HEK293 (cell line): ENCODE measurements around the gene TRAF2.

Experiments used
- CTCF ChIA-PET: fragments of 350-600 bp; formaldehyde crosslinking; extraction: SDS; loops from one replicate; lab custom pipeline; 2021; ENCODE audit warnings: antibody characterized with exemption; lab: Yijun Ruan, JAX
- POLR2A ChIA-PET: fragments of 300-600 bp; formaldehyde crosslinking; extraction: SDS; loops from one replicate; lab custom pipeline; 2020; ENCODE audit warnings: antibody characterized with exemption, inconsistent platforms; lab: Yijun Ruan, JAX
- H3K27ac ChIP-seq: fragments of 200-500 bp; sonication (Bioruptor generic); 2 replicates; pipeline ENCODE4 v1.5.1; 2014; ENCODE audit warnings: low read depth, low read length, control low read depth, inconsistent platforms; ENCODE audit errors: extremely low read depth
- H3K36me3 ChIP-seq, 2 experiments: fragments of 200-500 bp in 1 of 2; sonication (Bioruptor generic) in 1 of 2; 1 replicate in 1 of 2; 2 replicates in 1 of 2; pipeline ENCODE4 v1.5.1; 2014 to 2017; ENCODE audit warnings: inconsistent platforms in 2 of 2, low read length in 2 of 2; ENCODE audit not compliant: control insufficient read depth in 2 of 2, insufficient read depth in 1 of 2
- H3K4me1 ChIP-seq: fragments of 200-500 bp; sonication (Bioruptor generic); 2 replicates; pipeline ENCODE4 v1.5.1; 2014; ENCODE audit warnings: mild to moderate bottlenecking, low read length, inconsistent platforms; ENCODE audit not compliant: control insufficient read depth, insufficient read depth
- H3K4me3 ChIP-seq: 2 replicates; pipeline ENCODE4 v1.5.1; 2011; ENCODE audit warnings: low read depth, mild to moderate bottlenecking, control low read depth, low read length, moderate library complexity
- H3K9me3 ChIP-seq: fragments of 200-500 bp; sonication (Bioruptor generic); 2 replicates; pipeline ENCODE4 v1.5.1; 2014; ENCODE audit warnings: low read depth, low read length, inconsistent platforms; ENCODE audit not compliant: control insufficient read depth, insufficient read depth
- GLIS1 ChIP-seq: fragments of 450-650 bp; formaldehyde crosslinking; IDR thresholded peaks from 2 replicates; pipeline ENCODE4 v1.5.1; 2016; ENCODE audit warnings: missing biosample characterization, missing genetic modification characterization
- HOXA7 ChIP-seq: sonication (generic); formaldehyde crosslinking; IDR thresholded peaks from 2 replicates; pipeline ENCODE4 v1.8.1; 2022; ENCODE audit warnings: missing genetic modification reagents, borderline replicate concordance
- KLF10 ChIP-seq: fragments of 450-650 bp; IDR thresholded peaks from 2 replicates; pipeline ENCODE4 v1.5.1; 2018; ENCODE audit warnings: missing biosample characterization, mild to moderate bottlenecking, missing genetic modification characterization
- KLF16 ChIP-seq: fragments of 450-650 bp; formaldehyde crosslinking; IDR thresholded peaks from 2 replicates; pipeline ENCODE4 v1.5.1; 2017; ENCODE audit warnings: missing biosample characterization, missing genetic modification characterization
- OSR2 ChIP-seq: fragments of 450-650 bp; formaldehyde crosslinking; IDR thresholded peaks from 2 replicates; pipeline ENCODE4 v1.5.1; 2016; ENCODE audit warnings: missing biosample characterization, missing genetic modification characterization
- RBAK ChIP-seq: fragments of 450-650 bp; formaldehyde crosslinking; IDR thresholded peaks from 2 replicates; pipeline ENCODE4 v1.5.1; 2016; ENCODE audit warnings: missing biosample characterization, missing genetic modification characterization
- SALL2 ChIP-seq: fragments of 450-650 bp; formaldehyde crosslinking; IDR thresholded peaks from 2 replicates; pipeline ENCODE4 v1.5.0; 2017; ENCODE audit warnings: missing biosample characterization, mild to moderate bottlenecking, missing genetic modification characterization, borderline replicate concordance
- SP2 ChIP-seq: fragments of 450-650 bp; formaldehyde crosslinking; IDR thresholded peaks from 2 replicates; pipeline ENCODE4 v1.5.1; 2016; ENCODE audit warnings: missing biosample characterization, missing genetic modification characterization
- TCF7L2 ChIP-seq: IDR thresholded peaks from 2 replicates; pipeline ENCODE4 v1.6.1; 2011; ENCODE audit warnings: low read depth, mild to moderate bottlenecking, inconsistent platforms, low read length, moderate library complexity, borderline replicate concordance
- TRIM28 ChIP-seq: IDR thresholded peaks from 2 replicates; pipeline ENCODE4 v1.6.1; 2011; ENCODE audit warnings: low read length, control low read depth, borderline replicate concordance
- YY2 ChIP-seq: fragments of 450-650 bp; formaldehyde crosslinking; IDR thresholded peaks from 2 replicates; pipeline ENCODE4 v1.5.1; 2016; ENCODE audit warnings: missing biosample characterization, missing genetic modification characterization
- ZIC2 ChIP-seq: fragments of 450-650 bp; formaldehyde crosslinking; IDR thresholded peaks from 2 replicates; pipeline ENCODE4 v1.5.1; 2016; ENCODE audit warnings: missing biosample characterization, missing genetic modification characterization
- ZNF19 ChIP-seq: fragments of 450-650 bp; formaldehyde crosslinking; IDR thresholded peaks from 2 replicates; pipeline ENCODE4; 2016; ENCODE audit warnings: missing biosample characterization, missing genetic modification characterization, low read depth
- ZNF202 ChIP-seq: fragments of 450-650 bp; formaldehyde crosslinking; IDR thresholded peaks from 2 replicates; pipeline ENCODE4 v1.5.1; 2016; ENCODE audit warnings: missing biosample characterization, missing genetic modification characterization, borderline replicate concordance
- ZNF354C ChIP-seq: fragments of 450-650 bp; formaldehyde crosslinking; IDR thresholded peaks from 2 replicates; pipeline ENCODE4 v1.5.1; 2016; ENCODE audit warnings: missing biosample characterization, missing genetic modification characterization, low read depth, borderline replicate concordance
- ZNF37A ChIP-seq: fragments of 450-650 bp; IDR thresholded peaks from 2 replicates; pipeline ENCODE4 v1.5.1; 2018; ENCODE audit warnings: missing biosample characterization, missing genetic modification characterization
- ZNF501 ChIP-seq: fragments of 450-650 bp; formaldehyde crosslinking; IDR thresholded peaks from 2 replicates; pipeline ENCODE4 v1.5.1; 2016; ENCODE audit warnings: missing biosample characterization, missing genetic modification characterization
- ZNF544 ChIP-seq: fragments of 450-650 bp; formaldehyde crosslinking; IDR thresholded peaks from 2 replicates; pipeline ENCODE4 v1.5.0; 2017; ENCODE audit warnings: missing biosample characterization, missing genetic modification characterization
- ZNF561 ChIP-seq: fragments of 450-650 bp; IDR thresholded peaks from 2 replicates; pipeline ENCODE4 v1.5.1; 2018; ENCODE audit warnings: missing biosample characterization, missing genetic modification characterization, borderline replicate concordance
- ZNF571 ChIP-seq: fragments of 450-650 bp; formaldehyde crosslinking; IDR thresholded peaks from 2 replicates; pipeline ENCODE4 v1.5.0; 2017; ENCODE audit warnings: missing biosample characterization, missing genetic modification characterization
- ZNF596 ChIP-seq: fragments of 450-650 bp; IDR thresholded peaks from 2 replicates; pipeline ENCODE4 v1.5.0; 2018; ENCODE audit warnings: missing biosample characterization, mild to moderate bottlenecking, missing genetic modification characterization, moderate library complexity
- ZNF600 ChIP-seq: fragments of 450-650 bp; formaldehyde crosslinking; IDR thresholded peaks from 2 replicates; pipeline ENCODE4 v1.5.1; 2016; ENCODE audit warnings: missing biosample characterization, missing genetic modification characterization
- TF ChIP-seq, protein P1 (sequence below): fragments of 450-650 bp; formaldehyde crosslinking; IDR thresholded peaks from 2 replicates; pipeline ENCODE4 v1.5.1; 2017; ENCODE audit warnings: missing biosample characterization, missing genetic modification characterization
- TF ChIP-seq, protein P2 (sequence below): fragments of 450-650 bp; formaldehyde crosslinking; IDR thresholded peaks from 2 replicates; pipeline ENCODE4 v1.5.1; 2016; ENCODE audit warnings: missing biosample characterization, missing genetic modification characterization

Gene TRAF2

DNA sequence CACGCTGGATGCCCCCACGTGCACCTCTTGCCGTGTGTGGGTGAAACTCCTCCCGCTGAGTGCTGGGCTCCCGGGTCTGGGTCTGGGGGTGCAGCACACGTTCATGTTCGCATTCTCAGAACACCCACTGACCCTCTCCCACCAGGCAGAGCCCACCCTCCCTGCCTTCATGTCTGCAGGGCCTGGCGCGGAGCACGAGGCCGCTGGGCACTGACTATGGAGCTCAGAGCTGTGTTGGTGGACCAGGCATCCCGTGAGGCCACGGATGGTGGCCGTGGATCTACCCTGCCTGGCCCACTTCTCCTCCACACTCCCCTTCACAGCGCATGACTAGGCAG is 74.6 kb downstream of the TRAF2 start:
- Histone ChIP-seq H3K36me3 (no peaks in the 10 kb centered on the region), H3K4me3 (no peak overlapping the region), H3K4me1 (no peaks in the 10 kb centered on the region), H3K27ac (no peak overlapping the region), H3K9me3 (no peaks in the 10 kb centered on the region)
- no peak for TF ChIP-seq TRIM28
- no peak for TF ChIP-seq ZNF501
- CTCF ChIA-PET = no interaction called here
- POLR2A ChIA-PET = interaction anchor here (0.6 to 1.6 kb wide), 2 partner anchors 27 to 31 kb away, joined by 4 read pairs; partner anchors contain the start of gene PAXX

DNA sequence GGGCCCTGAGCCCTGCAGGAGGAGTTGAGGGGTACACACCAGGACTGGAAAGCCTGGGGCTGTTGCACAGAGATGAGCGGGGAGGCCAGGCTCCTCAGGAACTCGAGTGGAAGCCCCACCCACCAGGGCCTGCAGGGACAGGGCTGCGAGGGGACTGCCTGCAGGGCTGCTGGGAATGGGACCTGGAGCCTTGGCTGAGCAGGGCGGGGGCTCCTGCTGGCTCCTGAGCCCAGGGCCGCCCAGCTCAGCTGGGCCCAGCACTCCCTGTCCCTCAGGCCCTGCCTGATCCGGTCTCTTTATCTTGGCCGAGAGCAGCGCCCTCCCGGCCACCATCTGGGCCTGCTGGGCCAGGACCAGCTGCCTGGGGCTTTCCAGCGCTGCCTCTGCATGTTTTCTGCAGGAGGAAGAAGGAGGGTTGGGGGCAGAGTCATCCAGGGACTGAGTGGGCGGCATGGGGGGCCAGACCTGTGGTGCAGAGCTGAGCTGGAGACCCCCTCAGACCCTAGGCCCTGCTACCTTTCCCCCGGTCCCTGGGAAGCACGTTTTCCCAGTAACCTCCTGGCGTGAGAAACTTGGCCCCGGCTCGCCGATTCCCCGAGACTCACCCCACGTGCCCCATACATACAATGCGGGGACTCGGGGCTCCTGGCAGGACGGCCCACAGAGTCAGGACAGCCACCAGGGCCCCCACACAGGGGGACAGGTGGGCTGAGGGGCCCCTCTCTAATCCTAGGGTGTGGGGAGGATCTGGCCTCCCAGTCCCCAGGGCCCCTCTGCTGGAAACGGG is 75.2 kb downstream of the TRAF2 start:
- H3K4me1 ChIP-seq = no peaks in the 10 kb centered on the region
- TF ChIP-seq ZNF202 (tag by site-specific recombination) = no peak
- peak; percentile 92 for TF ChIP-seq ZIC2
- TF ChIP-seq SP2 (tag by site-specific recombination) = peak; percentile 15; the same call in 1 of the 2 replicates
- H3K9me3 ChIP-seq = no peaks in the 10 kb centered on the region
- H3K36me3 ChIP-seq = no peaks in the 10 kb centered on the region
- no peak overlapping the region for H3K4me3 ChIP-seq
- ChIA-PET CTCF (interaction anchor here (1.2 to 2.1 kb wide), 2 partner anchors 14 to 67 kb away, joined by 4 to 9 read pairs; no protein-coding TSS in a partner anchor), POLR2A (interaction anchor here (0.6 to 1.6 kb wide), 2 partner anchors 27 to 30 kb away, joined by 4 read pairs; partner anchors contain the start of gene PAXX)
- H3K27ac ChIP-seq = no peak overlapping the region

GRCh38 chr9:136962163-136962562 is 75.8 kb downstream of the TRAF2 start:
- Histone ChIP-seq H3K4me1 (no peaks in the 10 kb centered on the region), H3K27ac (no peak overlapping the region), H3K4me3 (no peak overlapping the region), H3K36me3 (no peaks in the 10 kb centered on the region), H3K9me3 (no peaks in the 10 kb centered on the region)
- ChIA-PET CTCF (interaction anchor here (0.7 to 2.1 kb wide), 3 partner anchors 14 to 161 kb away, joined by 3 to 9 read pairs (median 4); no protein-coding TSS in a partner anchor), POLR2A (interaction anchor here (1.6 kb wide), 1 partner anchor 30 kb away, joined by 4 read pairs; the partner anchor contains the start of gene PAXX)
- no peak for TF ChIP-seq OSR2 (tag by site-specific recombination)
- TF ChIP-seq HOXA7 = no peak
- no peak for TF ChIP-seq KLF10 (tag by site-specific recombination)
- TF ChIP-seq SALL2 (tag by site-specific recombination) = no peak
- TF ChIP-seq, protein P1, sequence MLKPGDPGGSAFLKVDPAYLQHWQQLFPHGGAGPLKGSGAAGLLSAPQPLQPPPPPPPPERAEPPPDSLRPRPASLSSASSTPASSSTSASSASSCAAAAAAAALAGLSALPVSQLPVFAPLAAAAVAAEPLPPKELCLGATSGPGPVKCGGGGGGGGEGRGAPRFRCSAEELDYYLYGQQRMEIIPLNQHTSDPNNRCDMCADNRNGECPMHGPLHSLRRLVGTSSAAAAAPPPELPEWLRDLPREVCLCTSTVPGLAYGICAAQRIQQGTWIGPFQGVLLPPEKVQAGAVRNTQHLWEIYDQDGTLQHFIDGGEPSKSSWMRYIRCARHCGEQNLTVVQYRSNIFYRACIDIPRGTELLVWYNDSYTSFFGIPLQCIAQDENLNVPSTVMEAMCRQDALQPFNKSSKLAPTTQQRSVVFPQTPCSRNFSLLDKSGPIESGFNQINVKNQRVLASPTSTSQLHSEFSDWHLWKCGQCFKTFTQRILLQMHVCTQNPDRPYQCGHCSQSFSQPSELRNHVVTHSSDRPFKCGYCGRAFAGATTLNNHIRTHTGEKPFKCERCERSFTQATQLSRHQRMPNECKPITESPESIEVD (tag by site-specific recombination) = no peak
- TF ChIP-seq KLF16 = no peak
- no peak for TF ChIP-seq RBAK
- no peak for TF ChIP-seq ZNF544 (tag by site-specific recombination)
- no peak for TF ChIP-seq ZNF571 (tag by site-specific recombination)
- no peak for TF ChIP-seq ZNF600 (tag by site-specific recombination)
- no peak for TF ChIP-seq ZNF596
- TF ChIP-seq ZNF354C (tag by site-specific recombination) = no peak
- TF ChIP-seq ZNF37A (tag by site-specific recombination) = no peak
- no peak for TF ChIP-seq YY2 (tag by site-specific recombination)
- TF ChIP-seq, protein P2, sequence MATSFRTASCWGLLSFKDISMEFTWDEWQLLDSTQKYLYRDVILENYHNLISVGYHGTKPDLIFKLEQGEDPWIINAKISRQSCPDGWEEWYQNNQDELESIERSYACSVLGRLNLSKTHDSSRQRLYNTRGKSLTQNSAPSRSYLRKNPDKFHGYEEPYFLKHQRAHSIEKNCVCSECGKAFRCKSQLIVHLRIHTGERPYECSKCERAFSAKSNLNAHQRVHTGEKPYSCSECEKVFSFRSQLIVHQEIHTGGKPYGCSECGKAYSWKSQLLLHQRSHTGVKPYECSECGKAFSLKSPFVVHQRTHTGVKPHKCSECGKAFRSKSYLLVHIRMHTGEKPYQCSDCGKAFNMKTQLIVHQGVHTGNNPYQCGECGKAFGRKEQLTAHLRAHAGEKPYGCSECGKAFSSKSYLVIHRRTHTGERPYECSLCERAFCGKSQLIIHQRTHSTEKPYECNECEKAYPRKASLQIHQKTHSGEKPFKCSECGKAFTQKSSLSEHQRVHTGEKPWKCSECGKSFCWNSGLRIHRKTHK (tag by site-specific recombination) = no peak
- no peak for TF ChIP-seq GLIS1 (tag by site-specific recombination)
- no peak for TF ChIP-seq ZNF561 (tag by site-specific recombination)
- no peak for TF ChIP-seq TCF7L2
- TF ChIP-seq ZNF19 (tag by site-specific recombination) = no peak
